PFSK-1 (cell line): ENCODE data around the gene IRF2BPL.

Source experiments
- FOXP2 ChIP-seq: optimal IDR thresholded peaks from 2 replicates; pipeline ENCODE3; 2011; ENCODE audit warnings: borderline replicate concordance, control low read depth, inconsistent platforms; ENCODE audit not compliant: insufficient read depth; ENCODE audit errors: extremely low read length, extremely low read depth
- POLR2AphosphoS5 ChIP-seq: IDR thresholded peaks from 2 replicates; pipeline ENCODE4 v1.6.1; 2012; ENCODE audit warnings: low read depth, mild to moderate bottlenecking, control low read depth, low read length, moderate library complexity
- SIN3A ChIP-seq: IDR thresholded peaks from 2 replicates; pipeline ENCODE4 v1.6.1; 2012; ENCODE audit warnings: mild to moderate bottlenecking, low read length, moderate library complexity, borderline replicate concordance; ENCODE audit not compliant: insufficient read depth
- TAF1 ChIP-seq: IDR thresholded peaks from 2 replicates; pipeline ENCODE4 v1.6.1; 2012; ENCODE audit warnings: low read length, control low read depth, borderline replicate concordance; ENCODE audit not compliant: insufficient read depth
- TF ChIP-seq, protein P1 (sequence below), 2 experiments: IDR thresholded peaks; 2 replicates each; pipeline versions ENCODE4 v1.6.1 to v1.8.0; 2011 to 2012; ENCODE audit warnings: low read depth in 2 of 2, low read length in 2 of 2, control low read depth in 1 of 2, inconsistent platforms in 1 of 2, mild to moderate bottlenecking in 1 of 2, moderate library complexity in 1 of 2; ENCODE audit not compliant: insufficient read depth in 1 of 2

IRF2BPL gene

DNA sequence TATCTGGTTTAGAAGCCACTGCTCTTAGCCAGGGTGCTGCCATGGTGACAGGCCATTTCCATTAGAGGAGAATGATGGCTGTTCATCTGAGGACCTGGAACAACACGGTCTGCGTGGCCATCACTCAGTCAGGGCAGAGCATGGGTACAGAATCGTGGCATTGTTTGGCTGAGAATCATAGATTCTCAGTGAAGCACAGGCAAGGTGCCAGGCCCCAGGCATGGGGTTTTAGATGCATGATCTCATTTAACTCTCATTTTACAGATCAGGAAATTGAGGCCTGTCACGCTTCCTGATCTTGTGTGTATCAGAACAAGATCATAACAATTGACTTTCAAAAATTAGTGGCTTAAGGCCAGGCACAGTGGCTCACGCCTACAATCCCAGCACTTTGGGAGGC, 26.8 kb upstream of the IRF2BPL start:
- TF ChIP-seq FOXP2, result no peak

DNA sequence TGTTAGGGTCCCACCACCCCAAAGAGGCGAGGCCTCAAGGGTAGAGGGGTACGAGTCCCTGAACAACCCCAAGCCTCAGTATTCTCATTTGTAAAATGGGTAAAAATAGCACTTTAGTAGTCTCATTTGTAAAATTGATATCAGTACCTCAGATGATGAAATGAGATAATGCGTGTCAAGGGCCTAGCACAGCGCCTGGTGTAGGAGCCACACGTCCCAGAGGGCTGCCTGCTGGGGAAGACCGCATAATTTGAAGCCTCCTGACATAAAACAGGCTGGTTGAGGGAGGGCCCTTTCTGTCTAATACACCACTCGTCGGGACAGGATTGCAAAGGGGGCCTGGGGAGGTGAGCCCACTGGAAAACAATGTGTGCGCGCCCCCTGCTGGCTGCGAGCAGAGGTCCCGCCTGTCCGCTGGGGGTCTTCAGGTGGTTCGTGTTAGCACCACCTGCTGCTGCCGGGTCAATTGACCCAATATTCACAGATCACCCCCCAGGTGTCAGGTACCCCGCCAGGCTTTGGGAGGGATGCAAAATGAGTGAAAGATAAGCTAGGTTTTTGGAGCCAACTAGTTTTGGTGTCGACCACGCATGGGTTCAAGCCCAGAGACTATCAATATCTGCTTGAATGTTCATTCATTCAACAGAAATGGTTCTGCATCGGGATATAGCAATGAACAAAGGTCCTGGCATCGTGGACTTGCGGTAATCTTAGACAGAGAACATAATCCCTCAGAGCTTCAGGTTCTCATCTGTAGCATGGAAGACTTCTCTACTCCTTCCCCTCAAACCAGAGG, 24.7 kb upstream of the IRF2BPL start:
- no peak for TF ChIP-seq TAF1
- no peak for TF ChIP-seq SIN3A
- TF ChIP-seq, protein P1, sequence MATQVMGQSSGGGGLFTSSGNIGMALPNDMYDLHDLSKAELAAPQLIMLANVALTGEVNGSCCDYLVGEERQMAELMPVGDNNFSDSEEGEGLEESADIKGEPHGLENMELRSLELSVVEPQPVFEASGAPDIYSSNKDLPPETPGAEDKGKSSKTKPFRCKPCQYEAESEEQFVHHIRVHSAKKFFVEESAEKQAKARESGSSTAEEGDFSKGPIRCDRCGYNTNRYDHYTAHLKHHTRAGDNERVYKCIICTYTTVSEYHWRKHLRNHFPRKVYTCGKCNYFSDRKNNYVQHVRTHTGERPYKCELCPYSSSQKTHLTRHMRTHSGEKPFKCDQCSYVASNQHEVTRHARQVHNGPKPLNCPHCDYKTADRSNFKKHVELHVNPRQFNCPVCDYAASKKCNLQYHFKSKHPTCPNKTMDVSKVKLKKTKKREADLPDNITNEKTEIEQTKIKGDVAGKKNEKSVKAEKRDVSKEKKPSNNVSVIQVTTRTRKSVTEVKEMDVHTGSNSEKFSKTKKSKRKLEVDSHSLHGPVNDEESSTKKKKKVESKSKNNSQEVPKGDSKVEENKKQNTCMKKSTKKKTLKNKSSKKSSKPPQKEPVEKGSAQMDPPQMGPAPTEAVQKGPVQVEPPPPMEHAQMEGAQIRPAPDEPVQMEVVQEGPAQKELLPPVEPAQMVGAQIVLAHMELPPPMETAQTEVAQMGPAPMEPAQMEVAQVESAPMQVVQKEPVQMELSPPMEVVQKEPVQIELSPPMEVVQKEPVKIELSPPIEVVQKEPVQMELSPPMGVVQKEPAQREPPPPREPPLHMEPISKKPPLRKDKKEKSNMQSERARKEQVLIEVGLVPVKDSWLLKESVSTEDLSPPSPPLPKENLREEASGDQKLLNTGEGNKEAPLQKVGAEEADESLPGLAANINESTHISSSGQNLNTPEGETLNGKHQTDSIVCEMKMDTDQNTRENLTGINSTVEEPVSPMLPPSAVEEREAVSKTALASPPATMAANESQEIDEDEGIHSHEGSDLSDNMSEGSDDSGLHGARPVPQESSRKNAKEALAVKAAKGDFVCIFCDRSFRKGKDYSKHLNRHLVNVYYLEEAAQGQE (IDR thresholded peaks at IDR 0.05; ENCODE audit: insufficient read depth in 1 of 2, low read depth in 2 of 2, low read length in 2 of 2), result no peak
- peak; percentile 42 for TF ChIP-seq FOXP2
- TF ChIP-seq POLR2AphosphoS5, result no peak

DNA sequence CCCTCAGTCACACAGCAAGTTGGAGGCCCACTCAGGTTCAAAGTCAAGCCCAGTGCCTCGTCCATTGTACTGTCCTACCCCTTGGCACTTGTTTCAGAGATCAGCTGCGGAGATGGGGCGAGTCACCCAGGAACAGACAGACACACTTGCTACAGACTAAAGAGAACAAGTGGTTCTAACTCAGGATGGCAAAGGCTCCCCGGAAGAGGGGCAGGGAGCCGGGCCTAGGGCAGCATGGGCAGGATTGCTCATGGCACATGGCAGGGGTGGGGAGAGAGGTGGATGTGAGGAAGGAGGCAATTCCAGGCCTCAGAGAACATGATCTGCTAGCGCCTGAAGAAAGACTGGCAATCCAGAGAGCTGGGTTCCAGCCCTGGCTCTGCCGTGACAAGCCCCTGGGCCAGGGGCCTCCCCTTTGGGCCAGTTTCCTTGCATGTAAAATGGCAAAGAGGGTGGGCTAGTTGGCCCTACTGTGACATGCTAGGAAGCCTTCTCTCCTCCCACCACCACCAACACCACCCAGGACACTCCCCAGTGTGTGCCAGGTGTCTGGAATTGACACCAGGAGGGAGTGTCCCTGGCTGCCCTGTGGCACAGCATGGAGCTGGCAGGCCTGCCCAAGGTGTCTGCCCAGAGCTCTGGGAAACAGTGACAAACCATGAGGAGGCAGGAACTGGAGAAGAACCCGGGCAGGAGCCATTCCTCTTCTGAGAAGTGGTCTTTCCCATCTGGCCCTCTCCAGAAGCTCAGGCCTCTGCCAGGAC, 24.0 kb upstream of the IRF2BPL start:
- TF ChIP-seq FOXP2, result no peak
- no peak for TF ChIP-seq POLR2AphosphoS5
- no peak for TF ChIP-seq SIN3A
- no peak for TF ChIP-seq TAF1
- TF ChIP-seq, protein P1 (IDR thresholded peaks at IDR 0.05; ENCODE audit: insufficient read depth in 1 of 2, low read depth in 2 of 2, low read length in 2 of 2), result no peak

DNA sequence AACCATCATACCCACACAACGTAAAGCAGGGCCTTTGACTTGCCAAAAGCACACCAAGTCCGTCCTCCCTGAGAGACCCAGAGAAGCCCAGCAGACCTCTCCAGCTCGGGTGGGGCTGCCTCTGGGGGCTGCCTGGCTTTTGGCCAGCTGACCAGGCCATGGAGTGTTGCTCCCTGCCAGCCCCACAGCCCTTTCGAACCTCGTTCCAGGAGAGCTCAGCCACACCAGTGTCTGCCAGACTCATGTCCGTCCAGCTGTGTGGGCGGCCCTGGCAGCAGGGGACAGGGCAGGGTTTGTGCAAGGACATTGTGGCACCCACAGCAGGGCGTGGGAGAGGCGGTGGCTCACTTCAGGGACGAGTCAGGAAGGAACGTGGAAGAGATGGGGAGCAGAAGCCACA, 22.6 kb upstream of the IRF2BPL start:
- no peak for TF ChIP-seq POLR2AphosphoS5
- TF ChIP-seq, protein P1 (IDR thresholded peaks at IDR 0.05; ENCODE audit: insufficient read depth in 1 of 2, low read depth in 2 of 2, low read length in 2 of 2), result no peak
- no peak for TF ChIP-seq TAF1
- TF ChIP-seq SIN3A, result no peak
- no peak for TF ChIP-seq FOXP2

DNA sequence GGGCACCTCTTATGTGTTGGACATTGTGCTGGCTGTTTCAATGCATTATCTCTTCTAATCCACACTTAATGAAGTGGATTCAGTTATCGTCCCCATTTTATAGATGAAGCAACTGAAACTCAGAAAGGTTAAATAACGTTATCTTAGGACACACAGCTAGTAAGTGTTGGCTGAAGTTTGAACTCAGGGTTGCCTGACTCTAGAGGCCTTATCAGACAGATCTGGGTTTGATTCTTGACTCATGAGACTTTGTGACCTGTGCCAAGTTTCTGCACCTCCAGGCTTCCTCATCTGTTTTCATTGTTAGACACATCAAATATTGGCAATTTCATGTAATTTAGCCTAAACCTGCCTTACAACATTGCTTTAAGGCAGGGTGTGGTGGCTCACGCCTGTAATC, 18.2 kb upstream of the IRF2BPL start:
- TF ChIP-seq TAF1, result no peak
- TF ChIP-seq SIN3A, result no peak
- TF ChIP-seq FOXP2, result no peak
- no peak for TF ChIP-seq POLR2AphosphoS5
- TF ChIP-seq, protein P1 (IDR thresholded peaks at IDR 0.05; ENCODE audit: insufficient read depth in 1 of 2, low read depth in 2 of 2, low read length in 2 of 2), result no peak
